Fibroblast of lung (primary cell): ENCODE measurements around the gene SVEP1. TPM values are rescaled to one million over a fixed set of nuclear protein-coding genes. Genes with fewer than 3 reads are reported as not detected.

ENCODE experiments used
- DNase-seq, 2 donors: peaks; one replicate each; pipeline versions ENCODE4 v3.0.0 to v3.0.0-alpha.2; 2010; ENCODE audit warnings: low read depth in 2 of 2
- H2AFZ ChIP-seq: 2 replicates; pipeline ENCODE4 v1.5.1; 2012; ENCODE audit warnings: low read length, control low read depth, inconsistent platforms
- H3K27ac ChIP-seq: 2 replicates; pipeline ENCODE4 v1.5.1; 2011; ENCODE audit warnings: low read length, control low read depth; ENCODE audit not compliant: insufficient read depth
- H3K27me3 ChIP-seq: 2 replicates; pipeline ENCODE4 v1.5.1; 2011; ENCODE audit warnings: mild to moderate bottlenecking, low read length; ENCODE audit not compliant: control insufficient read depth, insufficient read depth
- H3K36me3 ChIP-seq: 2 replicates; pipeline ENCODE4 v1.5.1; 2011; ENCODE audit warnings: low read length; ENCODE audit not compliant: control insufficient read depth, insufficient read depth
- H3K4me1 ChIP-seq: 2 replicates; pipeline ENCODE4 v1.5.1; 2011; ENCODE audit warnings: low read length; ENCODE audit not compliant: control insufficient read depth, insufficient read depth; ENCODE audit errors: extremely low read depth
- H3K4me2 ChIP-seq: 2 replicates; pipeline ENCODE4 v1.5.1; 2011; ENCODE audit warnings: low read length, control low read depth; ENCODE audit not compliant: insufficient read depth; ENCODE audit errors: extremely low read depth
- H3K4me3 ChIP-seq, 4 experiments: fragments of 200-600 bp in 1 of 4; sonication (generic) in 1 of 4; replicated peaks in 1 of 4; 2 replicates each; pipeline ENCODE4 v1.5.1; 2011 to 2016; ENCODE audit warnings: low read length in 4 of 4, low read depth in 3 of 4, mild to moderate bottlenecking in 3 of 4, control low read depth in 2 of 4, inconsistent platforms in 1 of 4, mixed read lengths in 1 of 4; ENCODE audit not compliant: insufficient read depth in 1 of 4; ENCODE audit errors: control extremely low read depth in 1 of 4
- H3K79me2 ChIP-seq: 2 replicates; pipeline ENCODE4 v1.5.1; 2012; ENCODE audit warnings: mild to moderate bottlenecking, low read length, inconsistent platforms; ENCODE audit not compliant: control insufficient read depth, insufficient read depth
- H3K9ac ChIP-seq: 2 replicates; pipeline ENCODE4 v1.5.1; 2011; ENCODE audit warnings: mild to moderate bottlenecking, low read length, control low read depth; ENCODE audit not compliant: insufficient read depth
- H3K9me3 ChIP-seq: 2 replicates; pipeline ENCODE4 v1.5.1; 2012; ENCODE audit warnings: low read depth, low read length; ENCODE audit not compliant: control insufficient read depth, insufficient read depth
- H4K20me1 ChIP-seq: 2 replicates; pipeline ENCODE4 v1.5.1; 2011; ENCODE audit warnings: low read length; ENCODE audit not compliant: control insufficient read depth, insufficient read depth; ENCODE audit errors: extremely low read depth
- EZH2 ChIP-seq: IDR thresholded peaks from 2 replicates; pipeline ENCODE4 v1.5.1; 2012; ENCODE audit warnings: low read length, control low read depth, mild to moderate bottlenecking; ENCODE audit errors: missing control alignments
- polyA plus RNA-seq, 2 donors: library from polyadenylated mRNA; depleted of rRNA in 1 of 2; stranded (reverse) in 1 of 2; unstranded in 1 of 2; fragments of >200 nt; gene quantifications; 2 replicates each; pipeline ENCODE4 v1.2.1, GENCODE V29; 2011 to 2012; ENCODE audit warnings: missing spikeins in 1 of 2
- total RNA-seq: library from RNA; depleted of rRNA; stranded (reverse); fragments of >200 nt; gene quantifications from 2 replicates; pipeline ENCODE4 v1.2.1, GENCODE V29; 2014
- TF ChIP-seq, protein P1 (sequence below), 2 donors: IDR thresholded peaks in 1 of 2; conservative IDR thresholded peaks in 1 of 2; 1 replicate in 1 of 2; 2 replicates in 1 of 2; pipeline ENCODE4 v1.5.1; 2011 to 2012; ENCODE audit warnings: low read length in 2 of 2, control low read depth in 1 of 2, inconsistent platforms in 1 of 2, low read depth in 1 of 2, mild to moderate bottlenecking in 1 of 2

SVEP1 gene
- total and polyA plus RNA-seq, 2 donors (not counting 1 experiment from before 2014, with no cell fraction given): 46.3 to 96.9 TPM

- no peak overlapping the region for H3K4me2 ChIP-seq
- H3K4me3 ChIP-seq: no peak overlapping the region
- no peak overlapping the region for H3K27ac ChIP-seq
- no peaks in the 10 kb centered on the region for H3K4me1 ChIP-seq
- H3K79me2 ChIP-seq: no peaks in the 10 kb centered on the region
- H3K9ac ChIP-seq: no peak overlapping the region
- H3K27me3 ChIP-seq: no peaks in the 10 kb centered on the region
- TF ChIP-seq, protein P1, sequence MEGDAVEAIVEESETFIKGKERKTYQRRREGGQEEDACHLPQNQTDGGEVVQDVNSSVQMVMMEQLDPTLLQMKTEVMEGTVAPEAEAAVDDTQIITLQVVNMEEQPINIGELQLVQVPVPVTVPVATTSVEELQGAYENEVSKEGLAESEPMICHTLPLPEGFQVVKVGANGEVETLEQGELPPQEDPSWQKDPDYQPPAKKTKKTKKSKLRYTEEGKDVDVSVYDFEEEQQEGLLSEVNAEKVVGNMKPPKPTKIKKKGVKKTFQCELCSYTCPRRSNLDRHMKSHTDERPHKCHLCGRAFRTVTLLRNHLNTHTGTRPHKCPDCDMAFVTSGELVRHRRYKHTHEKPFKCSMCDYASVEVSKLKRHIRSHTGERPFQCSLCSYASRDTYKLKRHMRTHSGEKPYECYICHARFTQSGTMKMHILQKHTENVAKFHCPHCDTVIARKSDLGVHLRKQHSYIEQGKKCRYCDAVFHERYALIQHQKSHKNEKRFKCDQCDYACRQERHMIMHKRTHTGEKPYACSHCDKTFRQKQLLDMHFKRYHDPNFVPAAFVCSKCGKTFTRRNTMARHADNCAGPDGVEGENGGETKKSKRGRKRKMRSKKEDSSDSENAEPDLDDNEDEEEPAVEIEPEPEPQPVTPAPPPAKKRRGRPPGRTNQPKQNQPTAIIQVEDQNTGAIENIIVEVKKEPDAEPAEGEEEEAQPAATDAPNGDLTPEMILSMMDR (conservative IDR thresholded peaks at IDR 0.05 in 1 of 2, IDR thresholded peaks at IDR 0.05 in 1 of 2; ENCODE audit: low read depth in 1 of 2, low read length in 2 of 2): no peak
- peaks cover 5% of the 10 kb centered on the region for H3K36me3 ChIP-seq
- H3K9me3 ChIP-seq: no peaks in the 10 kb centered on the region
- no peaks in the 10 kb centered on the region for H4K20me1 ChIP-seq
- no peak overlapping the region for H2AFZ ChIP-seq
- DNase-seq: no peak
Measured at GRCh38 chr9:110408598-110408997, 170.9 kb downstream of the SVEP1 start.

- peaks cover 3% of the 10 kb centered on the region for H3K36me3 ChIP-seq
- H3K79me2 ChIP-seq: no peaks in the 10 kb centered on the region
- H3K27me3 ChIP-seq: no peaks in the 10 kb centered on the region
- no peak overlapping the region for H3K4me3 ChIP-seq
- TF ChIP-seq, protein P1 (conservative IDR thresholded peaks at IDR 0.05 in 1 of 2, IDR thresholded peaks at IDR 0.05 in 1 of 2; ENCODE audit: low read depth in 1 of 2, low read length in 2 of 2): no peak
- TF ChIP-seq EZH2: no peak
- no peak overlapping the region for H3K4me2 ChIP-seq
- H4K20me1 ChIP-seq: no peaks in the 10 kb centered on the region
- no peak overlapping the region for H3K27ac ChIP-seq
- H3K4me1 ChIP-seq: no peaks in the 10 kb centered on the region
- H3K9ac ChIP-seq: no peak overlapping the region
- no peak overlapping the region for H2AFZ ChIP-seq
- no peak for DNase-seq
- H3K9me3 ChIP-seq: no peaks in the 10 kb centered on the region
Measured at GRCh38 chr9:110405858-110406443, 173.6 kb downstream of the SVEP1 start.

DNA sequence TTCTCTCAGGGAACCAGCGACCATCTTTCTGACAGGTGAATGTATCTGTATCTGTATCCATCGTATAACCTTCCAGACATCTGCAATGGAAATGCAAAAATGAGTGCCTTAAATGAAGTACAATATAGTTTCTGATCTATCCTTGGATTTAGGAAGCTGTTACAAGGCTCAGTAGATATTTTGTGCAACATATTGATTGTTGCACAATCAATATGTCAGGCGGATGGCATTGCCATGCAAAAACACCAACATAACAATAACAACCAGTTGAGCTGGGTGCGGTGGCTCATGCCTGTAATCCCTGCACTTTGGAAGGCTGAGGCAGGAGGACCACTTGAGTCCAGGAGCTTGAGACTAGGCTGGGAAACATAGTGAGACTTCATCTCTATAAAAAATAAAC is 175.1 kb downstream of the SVEP1 start:
- no peak overlapping the region for H3K4me2 ChIP-seq
- no peak for TF ChIP-seq EZH2
- TF ChIP-seq, protein P1 (conservative IDR thresholded peaks at IDR 0.05 in 1 of 2, IDR thresholded peaks at IDR 0.05 in 1 of 2; ENCODE audit: low read depth in 1 of 2, low read length in 2 of 2): no peak
- no peak overlapping the region for H3K9ac ChIP-seq
- no peak overlapping the region for H3K4me3 ChIP-seq
- no peaks in the 10 kb centered on the region for H4K20me1 ChIP-seq
- H3K27ac ChIP-seq: no peak overlapping the region
- DNase-seq: no peak
- H3K36me3 ChIP-seq: peaks cover 3% of the 10 kb centered on the region
- no peaks in the 10 kb centered on the region for H3K79me2 ChIP-seq
- H2AFZ ChIP-seq: no peak overlapping the region
- no peaks in the 10 kb centered on the region for H3K27me3 ChIP-seq
- no peaks in the 10 kb centered on the region for H3K9me3 ChIP-seq
- no peaks in the 10 kb centered on the region for H3K4me1 ChIP-seq
